ENCODE data around the gene EIF3I. TPM values are rescaled to one million over a fixed set of nuclear protein-coding genes. Genes with fewer than 3 reads are reported as not detected.

The EIF3I gene
- total RNA-seq, 1 experiment from 2014 or later: 222 TPM

GRCh38 chr1:32199043-32199716 lies 23.0 kb upstream of the EIF3I start:
- H4K5ac ChIP-seq (ENCODE audit: insufficient read length, low read depth, low read length): no peak overlapping the region
- H2BK12ac ChIP-seq (ENCODE audit: insufficient read length, low read depth, low read length): no peak overlapping the region
- H3K27me3 Mint-ChIP-seq (ENCODE audit: low read depth): peaks cover 5% of the 10 kb centered on the region
- H2BK20ac ChIP-seq (ENCODE audit: low read depth, low read length, poor library complexity, severe bottlenecking): no peak overlapping the region
- H2BK120ac ChIP-seq (ENCODE audit: low read depth, low read length, poor library complexity, severe bottlenecking): no peak overlapping the region
- H3K36me3 Mint-ChIP-seq (ENCODE audit: insufficient read depth in 1 of 3, low read depth in 3 of 3): peaks cover 20 to 44% (median 37%) of the 10 kb centered on the region in 3 experiments; a peak in 6 of 7 replicates
- TF ChIP-seq, protein P1, sequence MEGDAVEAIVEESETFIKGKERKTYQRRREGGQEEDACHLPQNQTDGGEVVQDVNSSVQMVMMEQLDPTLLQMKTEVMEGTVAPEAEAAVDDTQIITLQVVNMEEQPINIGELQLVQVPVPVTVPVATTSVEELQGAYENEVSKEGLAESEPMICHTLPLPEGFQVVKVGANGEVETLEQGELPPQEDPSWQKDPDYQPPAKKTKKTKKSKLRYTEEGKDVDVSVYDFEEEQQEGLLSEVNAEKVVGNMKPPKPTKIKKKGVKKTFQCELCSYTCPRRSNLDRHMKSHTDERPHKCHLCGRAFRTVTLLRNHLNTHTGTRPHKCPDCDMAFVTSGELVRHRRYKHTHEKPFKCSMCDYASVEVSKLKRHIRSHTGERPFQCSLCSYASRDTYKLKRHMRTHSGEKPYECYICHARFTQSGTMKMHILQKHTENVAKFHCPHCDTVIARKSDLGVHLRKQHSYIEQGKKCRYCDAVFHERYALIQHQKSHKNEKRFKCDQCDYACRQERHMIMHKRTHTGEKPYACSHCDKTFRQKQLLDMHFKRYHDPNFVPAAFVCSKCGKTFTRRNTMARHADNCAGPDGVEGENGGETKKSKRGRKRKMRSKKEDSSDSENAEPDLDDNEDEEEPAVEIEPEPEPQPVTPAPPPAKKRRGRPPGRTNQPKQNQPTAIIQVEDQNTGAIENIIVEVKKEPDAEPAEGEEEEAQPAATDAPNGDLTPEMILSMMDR (conservative IDR thresholded peaks at IDR 0.05): no peak
- H3K56ac ChIP-seq (ENCODE audit: insufficient read length, low read depth, low read length): no peak overlapping the region
- no peak overlapping the region for H3T11ph ChIP-seq (ENCODE audit: low read length)
- no peaks in the 10 kb centered on the region for H3K79me2 ChIP-seq (ENCODE audit: insufficient read depth, low read length)
- H3K4me2 ChIP-seq (ENCODE audit: insufficient read depth, insufficient read length, low read length): peak overlapping the region; percentile 56
- H2BK5ac ChIP-seq (ENCODE audit: insufficient read length, low read length): no peak overlapping the region
- H3K27ac ChIP-seq (ENCODE audit: insufficient read length, low read depth, low read length): no peak overlapping the region
- no peak overlapping the region for H4K91ac ChIP-seq (ENCODE audit: insufficient read length, low read depth, low read length)
- H2AFZ ChIP-seq (ENCODE audit: low read length): no peak overlapping the region
- peaks cover 3% of the 10 kb centered on the region for H3K23me2 ChIP-seq (ENCODE audit: insufficient read length, low read depth, low read length, poor library complexity, severe bottlenecking)
- no peak overlapping the region; a peak in 1 of 7 replicates for H3K27ac Mint-ChIP-seq
- H2AK5ac ChIP-seq (ENCODE audit: insufficient read length, low read length): no peak overlapping the region
- no CpG with 5 or more reads among the region's 4 CpGs for WGBS (ENCODE audit: extremely low coverage, insufficient read length, low lambda C conversion rate)
- no peak overlapping the region for H3K9ac ChIP-seq (ENCODE audit: extremely low read depth, insufficient read length, low read length)
- no peak overlapping the region; the same call in 1 of the 2 replicates for H3K14ac ChIP-seq (ENCODE audit: insufficient read depth, low read length)
- H3K4me3 Mint-ChIP-seq: peak overlapping the region in 1 of 2 experiments; percentile 17; a peak in 1 of 5 replicates
- H3K79me1 ChIP-seq (ENCODE audit: insufficient read depth, low read depth, low read length, poor library complexity, severe bottlenecking): no peaks in the 10 kb centered on the region
- no peak overlapping the region for H3K4ac ChIP-seq (ENCODE audit: low read depth, low read length)
- H4K20me1 ChIP-seq (ENCODE audit: control insufficient read depth, insufficient read depth, insufficient read length): no peaks in the 10 kb centered on the region
- peaks cover 36 to 37% of the 10 kb centered on the region in 2 experiments for H3K4me1 Mint-ChIP-seq
- H3K27me3 ChIP-seq (ENCODE audit: insufficient read depth, low read length): no peaks in the 10 kb centered on the region
- H2BK15ac ChIP-seq (ENCODE audit: low read depth, low read length): no peak overlapping the region
- no peaks in the 10 kb centered on the region for H3K9me3 Mint-ChIP-seq
- no peak overlapping the region for H3K23ac ChIP-seq (ENCODE audit: insufficient read length, low read depth, low read length)
- no peak overlapping the region for H3K18ac ChIP-seq (ENCODE audit: insufficient read length, low read depth, low read length)
- no peaks in the 10 kb centered on the region for H3K9me3 ChIP-seq (ENCODE audit: control insufficient read depth, low read depth, low read length)
- H3K4me1 ChIP-seq (ENCODE audit: insufficient read depth, low read length): no peaks in the 10 kb centered on the region; the same call in 1 of the 2 replicates
- DNase-seq: no peak
- H4K8ac ChIP-seq (replicated peaks; ENCODE audit: insufficient read length, low read depth, low read length): no peak overlapping the region

All from H9 (cell line).